ENCODE data around the gene MOB3B.

The MOB3B gene

DNA sequence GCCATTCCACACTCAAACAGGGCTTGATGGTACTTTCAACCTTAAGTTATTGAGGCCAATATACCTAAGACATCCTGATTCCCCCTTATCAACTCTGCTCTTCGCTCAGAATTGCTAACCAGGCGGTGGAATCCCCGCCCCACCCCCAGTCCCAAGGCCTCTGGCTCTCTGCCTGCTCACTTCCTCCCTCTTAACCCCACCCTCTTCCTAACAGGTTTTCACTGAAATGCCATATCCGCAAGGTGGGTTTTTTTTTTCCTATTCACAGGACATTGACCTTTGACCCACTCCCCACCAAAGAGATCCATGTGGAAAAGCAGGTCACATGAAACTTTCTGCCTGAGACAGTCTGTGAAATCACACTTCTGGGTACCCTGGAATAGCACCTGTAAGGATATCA is 72.2 kb downstream of the MOB3B start:
- Histone ChIP-seq H3K9me2 (ENCODE audit: low read depth, low read length) (no peaks in the 10 kb centered on the region), H3K4me1 (ENCODE audit: insufficient read depth, low read length, severe bottlenecking) (no peaks in the 10 kb centered on the region), H3K79me2 (ENCODE audit: insufficient read depth, low read length) (no peaks in the 10 kb centered on the region), H4K20me1 (ENCODE audit: insufficient read depth, low read length) (no peaks in the 10 kb centered on the region), H3K9ac (ENCODE audit: low read length) (no peak overlapping the region), H3K4me3 (ENCODE audit: low read depth, low read length, poor library complexity, severe bottlenecking) (no peak overlapping the region), H3K9me3 (ENCODE audit: low read length) (no peaks in the 10 kb centered on the region), H3K4me2 (ENCODE audit: low read length) (no peak overlapping the region), H3F3A (ENCODE audit: insufficient read depth, low read length) (no peaks in the 10 kb centered on the region), H3K27ac (ENCODE audit: low read depth, low read length, poor library complexity, severe bottlenecking) (no peak overlapping the region), H3K36me3 (ENCODE audit: insufficient read depth, low read length) (no peaks in the 10 kb centered on the region), H2AFZ (ENCODE audit: low read length) (no peak overlapping the region), H3K27me3 (ENCODE audit: insufficient read depth, low read length) (no peaks in the 10 kb centered on the region)
- TF ChIP-seq, protein P1, sequence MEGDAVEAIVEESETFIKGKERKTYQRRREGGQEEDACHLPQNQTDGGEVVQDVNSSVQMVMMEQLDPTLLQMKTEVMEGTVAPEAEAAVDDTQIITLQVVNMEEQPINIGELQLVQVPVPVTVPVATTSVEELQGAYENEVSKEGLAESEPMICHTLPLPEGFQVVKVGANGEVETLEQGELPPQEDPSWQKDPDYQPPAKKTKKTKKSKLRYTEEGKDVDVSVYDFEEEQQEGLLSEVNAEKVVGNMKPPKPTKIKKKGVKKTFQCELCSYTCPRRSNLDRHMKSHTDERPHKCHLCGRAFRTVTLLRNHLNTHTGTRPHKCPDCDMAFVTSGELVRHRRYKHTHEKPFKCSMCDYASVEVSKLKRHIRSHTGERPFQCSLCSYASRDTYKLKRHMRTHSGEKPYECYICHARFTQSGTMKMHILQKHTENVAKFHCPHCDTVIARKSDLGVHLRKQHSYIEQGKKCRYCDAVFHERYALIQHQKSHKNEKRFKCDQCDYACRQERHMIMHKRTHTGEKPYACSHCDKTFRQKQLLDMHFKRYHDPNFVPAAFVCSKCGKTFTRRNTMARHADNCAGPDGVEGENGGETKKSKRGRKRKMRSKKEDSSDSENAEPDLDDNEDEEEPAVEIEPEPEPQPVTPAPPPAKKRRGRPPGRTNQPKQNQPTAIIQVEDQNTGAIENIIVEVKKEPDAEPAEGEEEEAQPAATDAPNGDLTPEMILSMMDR (IDR thresholded peaks at IDR 0.05; ENCODE audit: low read length): no peak
- no peak for TF ChIP-seq EZH2 (IDR thresholded peaks at IDR 0.05; ENCODE audit: borderline replicate concordance, low read length)

DNA sequence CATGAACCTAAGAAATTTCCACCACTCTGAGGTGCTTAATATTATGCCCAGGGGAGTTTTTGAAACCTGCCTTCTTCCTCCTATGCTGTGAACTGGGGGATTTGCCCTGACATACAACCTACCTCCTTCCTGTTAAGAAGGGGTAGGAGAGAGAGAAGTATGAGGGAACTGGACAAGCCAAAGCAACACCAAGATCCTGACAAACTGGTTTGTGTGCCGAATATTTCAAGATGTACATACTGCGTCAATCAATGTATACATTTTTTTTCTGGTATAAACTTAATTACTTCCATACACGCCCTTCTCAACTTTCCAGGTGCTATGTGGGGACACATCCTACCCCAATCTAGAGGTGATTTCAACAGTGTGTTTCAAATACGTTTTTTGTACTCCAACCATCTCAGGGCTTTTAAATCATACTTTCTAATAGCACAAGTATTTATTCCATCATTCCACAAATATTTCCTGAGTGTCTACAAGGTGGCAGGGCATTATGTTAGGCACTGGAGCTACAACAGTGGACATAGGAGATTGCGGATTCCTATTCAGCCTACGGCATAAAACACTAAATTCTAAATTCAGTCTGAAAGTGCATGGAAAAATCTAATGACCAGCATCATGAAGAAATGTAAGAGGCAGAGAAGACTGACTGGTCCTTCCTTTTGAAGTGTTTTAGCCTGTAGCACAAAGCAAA is 75.6 kb downstream of the MOB3B start:
- Histone ChIP-seq H3K4me3 (ENCODE audit: low read depth, low read length, poor library complexity, severe bottlenecking) (no peak overlapping the region), H3K9me3 (ENCODE audit: low read length) (no peaks in the 10 kb centered on the region), H3K4me1 (ENCODE audit: insufficient read depth, low read length, severe bottlenecking) (no peaks in the 10 kb centered on the region), H3K9ac (ENCODE audit: low read length) (no peak overlapping the region), H3K9me2 (ENCODE audit: low read depth, low read length) (no peaks in the 10 kb centered on the region), H3F3A (ENCODE audit: insufficient read depth, low read length) (no peaks in the 10 kb centered on the region), H2AFZ (ENCODE audit: low read length) (no peak overlapping the region), H3K79me2 (ENCODE audit: insufficient read depth, low read length) (no peaks in the 10 kb centered on the region), H3K36me3 (ENCODE audit: insufficient read depth, low read length) (no peaks in the 10 kb centered on the region), H3K4me2 (ENCODE audit: low read length) (no peak overlapping the region), H3K27ac (ENCODE audit: low read depth, low read length, poor library complexity, severe bottlenecking) (no peak overlapping the region), H4K20me1 (ENCODE audit: insufficient read depth, low read length) (no peaks in the 10 kb centered on the region), H3K27me3 (ENCODE audit: insufficient read depth, low read length) (no peaks in the 10 kb centered on the region)
- TF ChIP-seq EZH2 (IDR thresholded peaks at IDR 0.05; ENCODE audit: borderline replicate concordance, low read length): no peak
- TF ChIP-seq, protein P1 (IDR thresholded peaks at IDR 0.05; ENCODE audit: low read length): no peak

DNA sequence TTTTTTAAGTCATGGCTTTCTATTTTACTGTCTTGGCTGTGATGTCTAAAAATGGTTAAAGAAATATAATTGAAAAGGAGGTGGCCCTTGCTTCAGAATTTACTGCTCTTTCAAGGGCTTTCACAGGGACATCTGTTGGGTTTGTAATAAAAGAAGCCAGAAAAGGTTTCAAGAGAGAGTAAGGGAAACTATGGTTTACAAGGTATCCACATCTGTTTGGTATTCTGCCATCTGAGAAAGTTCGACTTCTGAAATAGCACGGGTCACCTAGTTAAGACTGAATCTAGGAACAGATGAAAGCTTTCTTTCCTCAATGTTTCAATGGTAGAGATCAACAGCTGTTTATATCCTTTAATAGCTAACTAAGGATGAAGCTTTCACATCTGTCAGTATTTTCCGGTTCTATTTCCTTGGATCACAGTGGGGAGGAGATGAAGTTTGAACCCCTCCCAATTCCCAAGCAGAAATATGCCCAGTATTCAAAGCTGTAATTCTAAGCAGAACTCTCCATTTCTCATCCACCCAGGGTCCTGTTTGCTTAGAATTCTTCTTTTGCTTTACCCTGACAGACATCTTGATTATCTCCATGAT is 78.3 kb downstream of the MOB3B start:
- Histone ChIP-seq H3K9me2 (ENCODE audit: low read depth, low read length) (no peaks in the 10 kb centered on the region), H3K79me2 (ENCODE audit: insufficient read depth, low read length) (no peaks in the 10 kb centered on the region), H3K9ac (ENCODE audit: low read length) (no peak overlapping the region), H3K36me3 (ENCODE audit: insufficient read depth, low read length) (no peaks in the 10 kb centered on the region), H4K20me1 (ENCODE audit: insufficient read depth, low read length) (no peaks in the 10 kb centered on the region), H3K9me3 (ENCODE audit: low read length) (no peaks in the 10 kb centered on the region), H2AFZ (ENCODE audit: low read length) (no peak overlapping the region), H3F3A (ENCODE audit: insufficient read depth, low read length) (no peaks in the 10 kb centered on the region), H3K27me3 (ENCODE audit: insufficient read depth, low read length) (no peaks in the 10 kb centered on the region), H3K4me2 (ENCODE audit: low read length) (no peak overlapping the region), H3K4me1 (ENCODE audit: insufficient read depth, low read length, severe bottlenecking) (no peaks in the 10 kb centered on the region), H3K4me3 (ENCODE audit: low read depth, low read length, poor library complexity, severe bottlenecking) (no peak overlapping the region), H3K27ac (ENCODE audit: low read depth, low read length, poor library complexity, severe bottlenecking) (no peak overlapping the region)
- no peak for TF ChIP-seq EZH2 (IDR thresholded peaks at IDR 0.05; ENCODE audit: borderline replicate concordance, low read length)
- TF ChIP-seq, protein P1 (IDR thresholded peaks at IDR 0.05; ENCODE audit: low read length): no peak
